Cardiac fibroblast (primary cell): ENCODE measurements around the gene SACM1L.
A peak's percentile ranks its signal among the peaks of the same experiment; 100 is the strongest.

Experiments
- DNase-seq, 2 donors: peaks; one replicate each; pipeline versions ENCODE4 v3.0.0 to v3.0.0-alpha.2; 2010; ENCODE audit warnings: low read depth in 2 of 2
- H3K4me3 ChIP-seq, 2 donors: replicated peaks in 1 of 2; 1 replicate in 1 of 2; 2 replicates in 1 of 2; pipeline ENCODE4 v1.5.1; 2011; ENCODE audit warnings: low read depth in 2 of 2, low read length in 2 of 2, mild to moderate bottlenecking in 2 of 2, moderate library complexity in 1 of 2
- CTCF ChIP-seq: IDR thresholded peaks from one replicate; pipeline ENCODE4 v1.5.1; 2011; ENCODE audit warnings: low read depth, mild to moderate bottlenecking, low read length, inconsistent platforms

Gene SACM1L

GRCh38 chr3:45701172-45701867 lies 12.1 kb downstream of the SACM1L start:
- DNase-seq: no peak
- H3K4me3 ChIP-seq: no peak overlapping the region
- TF ChIP-seq CTCF: no peak

- no peak for TF ChIP-seq CTCF
Measured at GRCh38 chr3:45704301-45704943, 15.2 kb downstream of the SACM1L start.

GRCh38 chr3:45705839-45706808 lies 16.9 kb downstream of the SACM1L start:
- no peak for DNase-seq
- no peak for TF ChIP-seq CTCF
- no peak overlapping the region for H3K4me3 ChIP-seq

More at GRCh38 chr3:45704301-45704943, 15.2 kb downstream of the SACM1L start:
- no peak overlapping the region for H3K4me3 ChIP-seq
- DNase-seq: no peak

GRCh38 chr3:45711931-45712330 lies 22.7 kb downstream of the SACM1L start:
- H3K4me3 ChIP-seq: no peak overlapping the region
- TF ChIP-seq CTCF: no peak
- DNase-seq: peak in 1 of 2 donors; percentile 57

GRCh38 chr3:45712434-45713110 lies 23.4 kb downstream of the SACM1L start:
- no peak for DNase-seq
- TF ChIP-seq CTCF: no peak
- H3K4me3 ChIP-seq: no peak overlapping the region

- peak in 1 of 2 donors; percentile 27 for DNase-seq
- no peak overlapping the region for H3K4me3 ChIP-seq
- no peak for TF ChIP-seq CTCF
Measured at GRCh38 chr3:45715945-45716344, 26.7 kb downstream of the SACM1L start.
